Measurements from ENCODE around the gene VPS18.
A peak's percentile ranks its signal among the peaks of the same experiment; 100 is the strongest.

The VPS18 gene

DNA sequence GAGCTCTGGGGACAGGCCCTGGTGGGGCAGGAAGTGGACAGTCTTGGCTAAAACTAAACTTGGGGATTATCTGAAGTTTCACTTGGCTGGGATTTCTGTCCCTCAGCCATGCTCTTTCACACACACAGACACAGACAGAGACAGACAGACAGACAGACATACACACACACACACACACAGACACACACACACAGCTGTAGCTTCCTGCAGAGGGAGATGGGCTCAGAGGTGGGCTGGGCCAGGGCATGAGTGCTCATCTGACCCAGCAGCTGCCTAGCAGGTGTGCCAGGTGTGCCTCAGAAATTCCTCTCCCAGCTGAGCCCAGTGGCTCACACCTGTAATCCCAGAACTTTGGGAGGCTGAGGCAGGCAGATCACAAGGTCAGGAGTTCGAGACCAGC lies 23.5 kb upstream of the VPS18 start:
- DNase-seq (ENCODE audit: low spot score), result no peak
- no peak overlapping the region for H3K4me3 ChIP-seq
- no peak overlapping the region for H3K27ac ChIP-seq
- TF ChIP-seq, protein P1, sequence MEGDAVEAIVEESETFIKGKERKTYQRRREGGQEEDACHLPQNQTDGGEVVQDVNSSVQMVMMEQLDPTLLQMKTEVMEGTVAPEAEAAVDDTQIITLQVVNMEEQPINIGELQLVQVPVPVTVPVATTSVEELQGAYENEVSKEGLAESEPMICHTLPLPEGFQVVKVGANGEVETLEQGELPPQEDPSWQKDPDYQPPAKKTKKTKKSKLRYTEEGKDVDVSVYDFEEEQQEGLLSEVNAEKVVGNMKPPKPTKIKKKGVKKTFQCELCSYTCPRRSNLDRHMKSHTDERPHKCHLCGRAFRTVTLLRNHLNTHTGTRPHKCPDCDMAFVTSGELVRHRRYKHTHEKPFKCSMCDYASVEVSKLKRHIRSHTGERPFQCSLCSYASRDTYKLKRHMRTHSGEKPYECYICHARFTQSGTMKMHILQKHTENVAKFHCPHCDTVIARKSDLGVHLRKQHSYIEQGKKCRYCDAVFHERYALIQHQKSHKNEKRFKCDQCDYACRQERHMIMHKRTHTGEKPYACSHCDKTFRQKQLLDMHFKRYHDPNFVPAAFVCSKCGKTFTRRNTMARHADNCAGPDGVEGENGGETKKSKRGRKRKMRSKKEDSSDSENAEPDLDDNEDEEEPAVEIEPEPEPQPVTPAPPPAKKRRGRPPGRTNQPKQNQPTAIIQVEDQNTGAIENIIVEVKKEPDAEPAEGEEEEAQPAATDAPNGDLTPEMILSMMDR (IDR thresholded peaks at IDR 0.05), result no peak

GRCh38 chr15:40871749-40872617 lies 22.3 kb upstream of the VPS18 start:
- no peak overlapping the region for H3K27ac ChIP-seq

DNA sequence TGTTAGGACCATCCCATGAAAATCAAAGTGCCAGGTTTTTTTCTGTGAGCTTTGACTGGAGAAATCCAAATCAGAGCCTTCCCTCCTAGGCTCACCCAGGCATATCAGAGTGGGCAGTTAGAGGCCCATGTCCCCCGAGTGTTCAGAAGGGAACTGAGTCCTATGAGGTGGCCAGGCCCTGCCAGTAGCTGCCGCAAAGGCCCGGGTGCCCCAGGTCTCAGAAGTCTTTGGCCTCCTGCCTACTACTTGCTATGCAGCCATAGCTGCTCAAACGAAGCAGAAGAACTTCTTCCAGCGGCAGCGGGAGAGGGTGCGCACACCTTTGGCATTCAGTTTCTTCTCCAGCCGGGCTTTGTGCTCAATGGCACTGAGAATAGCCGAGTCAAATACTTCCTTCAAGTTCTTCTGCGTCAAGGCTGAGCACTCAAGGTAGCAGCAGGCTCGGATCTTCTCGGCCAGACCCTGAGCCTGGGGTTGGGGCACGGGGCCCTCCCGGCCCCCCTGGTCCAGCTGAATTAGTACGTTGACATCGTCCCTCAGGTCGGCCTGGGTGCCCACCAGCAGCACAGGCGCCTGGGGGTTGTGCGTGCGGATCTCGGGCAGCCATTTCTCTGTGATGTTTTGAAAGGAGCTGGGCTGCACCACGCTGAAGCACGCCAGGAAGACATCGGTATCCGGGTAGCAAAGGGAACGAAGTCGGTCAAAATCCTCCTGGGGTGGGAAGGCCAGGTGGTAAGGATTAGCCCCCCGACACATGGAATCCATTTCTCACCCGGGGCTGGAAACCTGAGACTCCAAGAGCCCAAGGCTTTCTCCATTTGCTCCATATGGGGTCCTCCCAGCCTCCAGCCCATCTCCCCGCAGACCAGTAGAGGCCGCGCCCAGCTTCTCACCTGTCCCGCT lies 21.2 kb upstream of the VPS18 start:
- peak overlapping the region; percentile 69 for H3K4me3 ChIP-seq
- no peak overlapping the region for H3K27ac ChIP-seq
- no peak for DNase-seq (ENCODE audit: low spot score)
- TF ChIP-seq, protein P1 (IDR thresholded peaks at IDR 0.05), result no peak

More at GRCh38 chr15:40871749-40872617, 22.3 kb upstream of the VPS18 start:
- TF ChIP-seq, protein P1 (IDR thresholded peaks at IDR 0.05), result no peak
- no peak for DNase-seq (ENCODE audit: low spot score)
- H3K4me3 ChIP-seq, result no peak overlapping the region

DNA sequence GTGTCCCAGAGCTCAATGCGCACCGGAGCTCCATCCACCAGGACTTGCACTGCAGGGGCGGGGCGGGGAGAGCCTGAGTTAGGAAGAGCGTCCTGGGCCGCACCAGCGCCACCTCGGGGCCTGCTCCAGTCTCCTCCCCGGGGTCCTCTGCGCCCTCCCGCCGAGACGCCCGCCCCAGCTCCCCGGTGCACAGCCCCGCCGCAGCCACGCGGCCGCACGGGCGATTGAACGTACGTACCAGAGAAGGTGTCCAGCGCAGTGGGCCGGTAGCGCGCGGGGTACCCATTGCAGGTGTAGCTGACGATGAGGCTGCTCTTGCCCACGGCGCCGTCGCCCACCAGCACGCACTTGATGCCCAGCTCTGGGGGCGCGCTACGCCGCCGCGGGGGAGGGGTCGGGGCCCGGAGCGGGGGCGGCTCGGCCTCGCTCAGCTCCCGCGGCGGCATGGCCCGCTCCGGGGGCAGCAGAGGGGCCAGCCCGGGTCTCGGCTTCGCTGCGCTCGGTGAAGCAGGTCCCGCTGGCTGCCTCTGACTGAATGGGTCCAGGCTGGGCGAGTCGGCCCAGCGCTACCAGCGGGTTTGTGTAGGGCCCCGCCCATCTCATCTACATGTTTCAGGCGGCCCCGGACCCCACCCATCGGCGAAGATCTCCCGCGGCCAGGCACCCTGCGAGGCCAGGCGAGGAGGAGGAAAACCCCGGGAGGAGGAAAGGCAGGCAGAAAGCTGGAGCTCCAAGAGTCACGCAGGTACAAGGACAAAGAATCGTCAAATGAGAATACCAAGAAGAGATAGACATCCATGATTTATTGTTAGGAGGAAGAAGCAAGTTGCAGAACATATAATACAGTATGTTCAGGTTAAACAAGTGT lies 20.3 kb upstream of the VPS18 start, which contains the start of gene RHOV:
Gene RHOV (minus strand): TSS at position 541 of the 868 bp plus-strand sequence. CDS start 95 bp downstream, at position 446.
- TF ChIP-seq, protein P1 (IDR thresholded peaks at IDR 0.05), result no peak
- no peak within 1 kb of the TSS for H3K27ac ChIP-seq
- no peak for DNase-seq (ENCODE audit: low spot score)
- H3K4me3 ChIP-seq, result peak within 1 kb of the TSS; percentile 69

DNA sequence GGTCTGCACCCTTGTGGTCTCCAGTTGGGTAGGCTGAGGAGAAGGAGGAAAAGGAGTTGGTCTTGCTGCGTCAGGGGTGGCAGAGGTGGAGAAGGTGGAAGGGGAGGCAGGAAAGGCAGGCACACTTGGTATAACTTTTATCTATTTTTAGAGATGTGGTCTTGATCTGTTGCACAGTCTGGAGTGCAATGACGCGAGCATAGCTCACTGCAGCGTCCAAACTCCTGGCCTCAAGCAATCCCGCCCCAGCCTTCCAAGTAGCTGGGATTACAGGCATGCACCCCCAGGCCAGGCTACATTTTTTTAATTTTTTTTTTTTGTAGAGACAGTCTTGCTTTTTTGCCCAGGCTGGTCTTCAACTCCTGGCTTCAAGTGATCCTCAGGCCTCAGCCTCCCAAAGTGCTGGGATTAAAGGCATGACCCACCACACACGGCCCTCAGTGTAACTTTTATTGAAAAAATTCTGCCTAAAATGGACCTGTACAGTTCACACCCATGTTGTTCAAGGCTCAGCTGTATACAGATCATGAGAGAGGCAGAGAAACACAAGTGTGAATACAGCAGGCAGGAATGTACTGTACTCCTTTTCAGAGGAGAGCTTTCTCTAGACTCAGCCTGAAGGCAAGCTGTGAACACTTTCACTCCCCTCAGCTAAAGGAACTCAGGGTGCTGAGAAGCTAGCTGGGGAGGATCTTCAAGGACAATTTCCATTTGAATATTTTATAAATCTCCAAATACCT lies 18.1 kb upstream of the VPS18 start:
- Histone ChIP-seq H3K4me3 (no peak overlapping the region), H3K27ac (no peak overlapping the region)
- TF ChIP-seq, protein P1 (IDR thresholded peaks at IDR 0.05), result no peak
- no peak for DNase-seq (ENCODE audit: low spot score)

DNA sequence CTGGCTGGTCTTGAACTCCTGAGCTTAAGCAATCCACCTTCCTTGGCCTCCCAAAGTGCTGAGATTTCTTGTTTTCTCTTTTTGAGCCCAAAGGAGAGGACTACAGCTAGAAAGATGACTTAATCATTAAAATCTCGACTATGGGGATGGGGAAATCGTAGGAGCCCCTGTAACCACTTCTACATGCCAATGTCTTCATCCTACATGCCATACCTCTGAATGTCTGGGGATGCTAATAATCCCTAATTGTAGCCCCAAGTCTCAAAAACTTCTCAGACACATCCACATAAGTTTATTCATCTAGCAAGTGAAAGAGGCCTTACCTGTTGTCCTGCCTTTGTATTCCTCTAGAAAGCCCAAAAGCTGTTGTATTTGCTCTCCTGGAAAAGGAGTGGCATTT lies 16.6 kb upstream of the VPS18 start:
- Histone ChIP-seq H3K4me3 (no peak overlapping the region), H3K27ac (no peak overlapping the region)
- TF ChIP-seq, protein P1 (IDR thresholded peaks at IDR 0.05), result no peak
- no peak for DNase-seq (ENCODE audit: low spot score)
